ENCODE data around the gene NOP53. TPM values are rescaled to one million over a fixed set of nuclear protein-coding genes. Genes with fewer than 3 reads are reported as not detected.

The NOP53 gene
- total and polyA plus RNA-seq, 2 of the 8 experiments (the other 6 are each of a cell fraction or from before 2014, with no cell fraction given) = 107 to 245 TPM

GRCh38 chr19:47805313-47805712, 60.0 kb downstream of the NOP53 start:
- H3K23me2 ChIP-seq (ENCODE audit: low read depth, low read length) = no peaks in the 10 kb centered on the region
- no peak overlapping the region for H2BK20ac ChIP-seq (ENCODE audit: low read length)
- no peak overlapping the region for H3K18ac ChIP-seq (ENCODE audit: extremely low read depth, low read length)
- no peak overlapping the region for H3K4ac ChIP-seq (replicated peaks; ENCODE audit: insufficient read length, low read depth, low read length)
- no peak overlapping the region for H4K8ac ChIP-seq (ENCODE audit: extremely low read depth, insufficient read depth, low read length)
- TF ChIP-seq TCF12 (IDR thresholded peaks at IDR 0.05; ENCODE audit: low read depth, low read length) (no peak), EZH2 (IDR thresholded peaks at IDR 0.05; ENCODE audit: low read depth, low read length, severe bottlenecking) (no peak), ATF2 (IDR thresholded peaks at IDR 0.05; ENCODE audit: low read length) (no peak), KDM4A (IDR thresholded peaks at IDR 0.05; ENCODE audit: low read depth, low read length, severe bottlenecking) (no peak), SP4 (IDR thresholded peaks at IDR 0.05; ENCODE audit: low read length) (no peak), JUN (IDR thresholded peaks at IDR 0.05; ENCODE audit: low read depth, low read length) (no peak), CREB1 (IDR thresholded peaks at IDR 0.05) (no peak), SP1 (IDR thresholded peaks at IDR 0.05; ENCODE audit: low read depth, low read length) (no peak), NRF1 (IDR thresholded peaks at IDR 0.05; ENCODE audit: low read depth, low read length) (no peak), JUND (IDR thresholded peaks at IDR 0.05; ENCODE audit: low read length) (no peak), TAF1 (IDR thresholded peaks at IDR 0.05; ENCODE audit: low read depth, low read length) (no peak), NANOG (IDR thresholded peaks at IDR 0.05; ENCODE audit: insufficient read depth, low read depth, low read length, poor library complexity, severe bottlenecking) (no peak), POLR2A (IDR thresholded peaks at IDR 0.05; ENCODE audit: control extremely low read depth in 1 of 2, low read depth in 2 of 2, low read length in 2 of 2) (no peak), RBBP5 (IDR thresholded peaks at IDR 0.05; ENCODE audit: borderline replicate concordance, low read depth, low read length) (no peak)
- H2BK5ac ChIP-seq (ENCODE audit: low read depth, low read length) = no peak overlapping the region
- no peak overlapping the region for H3K23ac ChIP-seq (ENCODE audit: insufficient read length)
- no peak overlapping the region for H3K56ac ChIP-seq (replicated peaks; ENCODE audit: insufficient read length, low read depth, low read length)
- FAIRE-seq = no peak
- H3K79me2 ChIP-seq (ENCODE audit: control insufficient read depth in 1 of 2, insufficient read depth in 2 of 2, low read length in 2 of 2) = no peaks in the 10 kb centered on the region
- no peak overlapping the region for H2BK120ac ChIP-seq (replicated peaks; ENCODE audit: low read depth, low read length)
- H3K9ac ChIP-seq (replicated peaks in 1 of 4; ENCODE audit: extremely low read depth in 1 of 4, low read depth in 3 of 4, low read length in 3 of 4) = no peak overlapping the region
- no peak overlapping the region for H4K91ac ChIP-seq (replicated peaks; ENCODE audit: insufficient read length, low read length)
- H3K9me3 ChIP-seq (ENCODE audit: insufficient read depth in 2 of 2, low read depth in 1 of 2, low read length in 1 of 2) = no peaks in the 10 kb centered on the region
- H2BK15ac ChIP-seq (ENCODE audit: low read length) = no peak overlapping the region
- no peak overlapping the region for H2BK12ac ChIP-seq (ENCODE audit: low read depth, low read length)
- no peak overlapping the region for H3K4me3 ChIP-seq (ENCODE audit: extremely low read depth in 1 of 4, insufficient read depth in 2 of 4, low read depth in 3 of 4, low read length in 4 of 4)
- H3K4me1 ChIP-seq (replicated peaks in 1 of 4; ENCODE audit: control insufficient read depth in 3 of 4, insufficient read depth in 4 of 4, low read length in 3 of 4) = no peaks in the 10 kb centered on the region
- no peaks in the 10 kb centered on the region for H3K79me1 ChIP-seq (ENCODE audit: low read depth, low read length)
- H3K27me3 ChIP-seq (replicated peaks in 1 of 4; ENCODE audit: control insufficient read depth in 3 of 4, extremely low read depth in 1 of 4, insufficient read depth in 3 of 4, low read length in 3 of 4) = no peaks in the 10 kb centered on the region
- no peaks in the 10 kb centered on the region for H4K20me1 ChIP-seq (replicated peaks in 1 of 2; ENCODE audit: control insufficient read depth in 1 of 2, insufficient read depth in 2 of 2, low read length in 2 of 2)
- H2AFZ ChIP-seq (ENCODE audit: low read length) = no peak overlapping the region
- H3K36me3 ChIP-seq (ENCODE audit: control insufficient read depth in 2 of 4, insufficient read depth in 4 of 4, low read length in 3 of 4) = no peaks in the 10 kb centered on the region
- no peak overlapping the region for H3K27ac ChIP-seq (ENCODE audit: low read depth, low read length)
- CTCF ChIA-PET (ENCODE audit: partially characterized antibody) = interaction anchor here (1.2 to 4.6 kb wide), 4 partner anchors 9 to 63 kb away, joined by 4 to 19 read pairs (median 6); no protein-coding TSS in a partner anchor
- no peak overlapping the region for H2AK5ac ChIP-seq (ENCODE audit: low read depth, low read length)
- H3K14ac ChIP-seq (ENCODE audit: insufficient read length) = no peak overlapping the region
- H3K4me2 ChIP-seq (ENCODE audit: insufficient read depth in 1 of 2, low read depth in 2 of 2, low read length in 2 of 2) = no peak overlapping the region
- POLR2A ChIA-PET (ENCODE audit: partially characterized antibody) = no interaction called here
- no peak overlapping the region for H4K5ac ChIP-seq (ENCODE audit: insufficient read length, low read depth, low read length)
- 91% methylated on average over 10 of the region's 10 CpGs; no CpG with 5 or more reads in 1 of the 2 experiments for WGBS, 2 experiments (ENCODE audit: extremely low coverage in 1 of 2, insufficient coverage in 1 of 2, insufficient read length in 1 of 2, insufficient replicate concordance in 2 of 2, low coverage in 1 of 2, low lambda C conversion rate in 2 of 2, missing lambda C conversion rate in 1 of 2)
- no peak for DNase-seq (ENCODE audit: low read depth in 1 of 2, low spot score in 2 of 2)
